ENCODE data around the gene QPCTL.
"Not testable (repeated sequence)": the region's sequence is repeated elsewhere in the genome, so short reads cannot be mapped to it uniquely, and the experiment has no call there.

The QPCTL gene

DNA sequence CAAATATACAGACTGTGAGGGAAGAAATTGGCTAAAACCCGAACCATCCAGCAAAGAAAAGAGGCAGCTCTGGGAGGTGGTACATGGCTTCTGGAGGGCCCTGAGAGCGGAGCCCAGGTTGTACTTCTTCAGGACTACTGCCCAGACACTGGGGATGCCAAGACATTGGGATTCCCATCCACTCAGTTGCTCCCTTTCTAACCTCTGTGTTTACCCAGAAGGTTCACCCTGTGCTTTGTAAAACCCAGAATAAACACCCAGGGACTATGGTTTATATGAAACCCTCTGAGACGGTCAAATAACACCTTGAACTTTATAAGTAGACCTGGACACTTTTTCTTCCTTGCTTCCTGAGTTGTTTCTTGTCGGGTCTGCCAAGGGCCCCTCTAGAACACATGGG lies 50.5 kb downstream of the QPCTL start:
- DNase-seq (ENCODE audit: low read depth): peak; percentile 96
- TF ChIP-seq, protein P1, sequence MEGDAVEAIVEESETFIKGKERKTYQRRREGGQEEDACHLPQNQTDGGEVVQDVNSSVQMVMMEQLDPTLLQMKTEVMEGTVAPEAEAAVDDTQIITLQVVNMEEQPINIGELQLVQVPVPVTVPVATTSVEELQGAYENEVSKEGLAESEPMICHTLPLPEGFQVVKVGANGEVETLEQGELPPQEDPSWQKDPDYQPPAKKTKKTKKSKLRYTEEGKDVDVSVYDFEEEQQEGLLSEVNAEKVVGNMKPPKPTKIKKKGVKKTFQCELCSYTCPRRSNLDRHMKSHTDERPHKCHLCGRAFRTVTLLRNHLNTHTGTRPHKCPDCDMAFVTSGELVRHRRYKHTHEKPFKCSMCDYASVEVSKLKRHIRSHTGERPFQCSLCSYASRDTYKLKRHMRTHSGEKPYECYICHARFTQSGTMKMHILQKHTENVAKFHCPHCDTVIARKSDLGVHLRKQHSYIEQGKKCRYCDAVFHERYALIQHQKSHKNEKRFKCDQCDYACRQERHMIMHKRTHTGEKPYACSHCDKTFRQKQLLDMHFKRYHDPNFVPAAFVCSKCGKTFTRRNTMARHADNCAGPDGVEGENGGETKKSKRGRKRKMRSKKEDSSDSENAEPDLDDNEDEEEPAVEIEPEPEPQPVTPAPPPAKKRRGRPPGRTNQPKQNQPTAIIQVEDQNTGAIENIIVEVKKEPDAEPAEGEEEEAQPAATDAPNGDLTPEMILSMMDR (IDR thresholded peaks at IDR 0.05; ENCODE audit: control insufficient read depth, extremely low read depth, insufficient read depth): no peak
- H3K4me3 ChIP-seq (ENCODE audit: low read depth, low read length): no peak overlapping the region

GRCh38 chr19:45745606-45746005 lies 53.1 kb downstream of the QPCTL start:
- TF ChIP-seq, protein P1 (IDR thresholded peaks at IDR 0.05; ENCODE audit: control insufficient read depth, extremely low read depth, insufficient read depth): no peak
- H3K4me3 ChIP-seq (ENCODE audit: low read depth, low read length): no peak overlapping the region
- DNase-seq (ENCODE audit: low read depth): no peak

- DNase-seq (ENCODE audit: low read depth): no peak
- no peak overlapping the region for H3K4me3 ChIP-seq (ENCODE audit: low read depth, low read length)
- TF ChIP-seq, protein P1 (IDR thresholded peaks at IDR 0.05; ENCODE audit: control insufficient read depth, extremely low read depth, insufficient read depth): no peak
These were observed 54.4 kb downstream of the QPCTL start for GRCh38 chr19:45746866-45747265.

DNA sequence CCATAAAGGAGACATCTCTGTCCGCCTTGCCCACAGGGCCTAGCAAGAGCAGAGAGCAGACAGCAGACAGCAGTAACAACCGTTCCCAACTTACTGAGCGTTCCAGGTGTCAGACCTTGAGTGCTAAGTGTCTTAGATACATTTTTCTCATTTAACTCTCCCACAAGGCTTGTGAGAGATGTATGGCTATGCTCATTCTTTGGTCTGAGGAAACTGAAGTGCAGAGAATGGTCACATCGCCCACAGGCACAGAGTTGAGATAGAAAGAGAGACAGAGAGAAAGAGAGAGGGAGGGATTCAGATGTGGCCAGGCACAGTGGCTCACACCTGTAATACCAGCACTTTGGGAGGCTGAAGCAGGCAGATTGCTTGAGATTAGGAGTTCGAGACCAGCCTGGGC lies 55.0 kb downstream of the QPCTL start:
- DNase-seq (ENCODE audit: low read depth): no peak
- TF ChIP-seq, protein P1 (IDR thresholded peaks at IDR 0.05; ENCODE audit: control insufficient read depth, extremely low read depth, insufficient read depth): no peak
- H3K4me3 ChIP-seq (ENCODE audit: low read depth, low read length): no peak overlapping the region

DNA sequence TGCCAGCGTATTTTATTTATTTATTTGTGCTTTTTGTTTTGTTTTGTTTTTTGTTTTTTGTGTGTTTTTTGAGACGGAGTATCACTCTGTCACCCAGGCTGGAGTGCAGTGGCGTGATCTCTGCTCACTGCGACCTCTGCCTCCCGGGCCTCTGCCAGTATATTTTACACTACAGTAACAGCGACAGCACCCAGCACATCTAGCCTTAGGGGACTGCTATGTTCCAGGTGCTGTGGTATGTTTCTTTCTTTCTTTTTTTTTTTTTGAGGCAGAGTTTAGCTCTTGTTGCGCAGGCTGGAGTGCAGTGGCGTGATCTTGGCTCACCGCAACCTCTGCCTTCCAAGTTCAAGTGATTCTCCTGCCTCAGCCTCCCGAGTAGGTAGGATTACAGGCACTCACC lies 59.0 kb downstream of the QPCTL start:
- H3K4me3 ChIP-seq (ENCODE audit: low read depth, low read length); DNase-seq (ENCODE audit: low read depth): not testable (repeated sequence)

DNA sequence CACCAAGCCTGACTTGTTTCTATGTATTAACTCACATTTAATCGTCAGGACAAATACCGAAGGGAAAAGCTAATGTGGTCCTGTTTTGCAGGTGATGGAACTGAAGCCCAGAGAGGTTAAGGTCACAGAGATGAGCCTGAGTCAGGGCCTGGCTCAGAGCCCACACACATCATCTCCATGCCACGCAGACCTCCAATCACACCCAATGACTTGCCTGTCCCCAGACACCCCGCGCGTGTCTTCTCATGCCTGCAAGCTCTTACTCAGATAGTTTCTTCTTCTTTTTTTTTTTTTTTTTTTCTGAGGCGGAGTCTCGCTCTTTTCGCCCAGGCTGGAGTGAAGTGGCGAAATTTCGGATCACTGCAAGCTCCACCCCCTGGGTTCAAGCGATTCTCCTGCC lies 60.2 kb downstream of the QPCTL start:
- DNase-seq (ENCODE audit: low read depth): no peak
- TF ChIP-seq, protein P1 (IDR thresholded peaks at IDR 0.05; ENCODE audit: control insufficient read depth, extremely low read depth, insufficient read depth): no peak
- no peak overlapping the region for H3K4me3 ChIP-seq (ENCODE audit: low read depth, low read length)

DNA sequence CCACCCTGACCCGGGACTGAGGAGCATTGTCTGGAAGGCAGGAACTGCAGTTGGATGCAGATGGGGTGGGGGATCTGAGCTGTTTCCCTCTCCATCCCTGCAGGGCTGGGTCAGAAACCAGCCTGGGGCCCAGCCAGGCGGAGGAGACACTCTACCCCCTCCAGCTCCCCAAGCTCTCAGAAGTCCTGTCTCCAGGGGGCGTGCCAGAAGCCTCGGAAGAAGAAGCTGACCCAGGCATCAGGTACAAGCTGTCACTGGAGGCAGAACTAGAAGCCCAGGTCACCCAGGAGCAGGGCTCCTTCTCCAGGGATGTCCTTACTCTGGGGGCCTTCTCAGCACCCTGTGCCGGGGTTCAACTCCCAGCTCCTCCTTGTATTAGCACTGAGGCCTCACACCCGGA lies 61.1 kb downstream of the QPCTL start:
- DNase-seq (ENCODE audit: low read depth): no peak
- H3K4me3 ChIP-seq (ENCODE audit: low read depth, low read length): no peak overlapping the region
- TF ChIP-seq, protein P1 (IDR thresholded peaks at IDR 0.05; ENCODE audit: control insufficient read depth, extremely low read depth, insufficient read depth): no peak
